ENCODE results near the gene SNRPD3.
A peak's percentile ranks its signal among the peaks of the same experiment; 100 is the strongest.
"Not testable (repeated sequence)": the region's sequence is repeated elsewhere in the genome, so short reads cannot be mapped to it uniquely, and the experiment has no call there.

Gene SNRPD3

DNA sequence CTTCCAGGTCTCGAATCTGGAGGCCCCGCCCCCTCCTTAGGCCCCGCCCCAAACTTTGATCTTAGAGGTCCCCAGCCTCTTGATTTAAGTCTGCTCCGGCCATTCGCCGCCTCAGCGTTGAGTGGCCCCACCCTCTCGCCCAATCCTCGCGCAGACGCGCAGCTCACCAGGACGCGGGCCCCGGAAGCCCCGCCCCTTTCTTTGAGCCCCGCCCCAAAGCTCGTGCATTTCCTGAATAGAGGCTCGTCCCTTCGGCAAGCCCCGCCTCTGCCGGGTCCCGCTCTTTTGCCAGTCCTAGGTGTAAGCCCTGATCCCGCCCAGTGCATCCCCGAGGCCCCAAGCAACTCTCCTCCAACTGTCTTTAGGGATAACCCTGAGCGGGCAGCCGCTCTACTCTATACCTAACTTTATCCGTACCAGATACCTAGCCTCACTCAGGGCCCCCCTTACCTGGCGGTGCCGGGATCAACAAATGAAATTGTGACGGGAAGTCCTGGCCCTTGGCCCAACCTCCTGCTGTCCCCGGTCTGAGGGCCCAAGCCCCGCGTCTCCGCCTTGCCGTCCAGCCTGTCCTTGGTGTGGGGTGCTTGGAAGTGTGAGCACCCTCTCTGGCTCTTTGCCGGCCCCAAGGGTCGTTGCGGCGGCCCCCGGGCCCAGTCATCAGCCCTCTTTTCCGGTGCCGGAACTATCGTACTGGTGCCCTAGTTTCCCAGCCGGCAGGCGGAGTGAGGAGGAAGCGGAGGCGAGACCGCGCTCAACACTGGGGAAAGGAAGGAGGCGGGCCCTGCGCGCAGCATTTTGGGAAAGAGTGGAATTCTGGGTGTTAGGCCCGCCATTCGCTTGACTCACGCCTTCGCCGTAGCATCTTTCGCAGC, at the start of gene SNRPD3:
TSS of gene SNRPD3 (plus strand) at position 835 of the 875 bp plus-strand sequence. CDS start 1,676 bp downstream, outside the sequence.
- DNase-seq (ENCODE audit: low read depth), result peak; percentile 100

DNA sequence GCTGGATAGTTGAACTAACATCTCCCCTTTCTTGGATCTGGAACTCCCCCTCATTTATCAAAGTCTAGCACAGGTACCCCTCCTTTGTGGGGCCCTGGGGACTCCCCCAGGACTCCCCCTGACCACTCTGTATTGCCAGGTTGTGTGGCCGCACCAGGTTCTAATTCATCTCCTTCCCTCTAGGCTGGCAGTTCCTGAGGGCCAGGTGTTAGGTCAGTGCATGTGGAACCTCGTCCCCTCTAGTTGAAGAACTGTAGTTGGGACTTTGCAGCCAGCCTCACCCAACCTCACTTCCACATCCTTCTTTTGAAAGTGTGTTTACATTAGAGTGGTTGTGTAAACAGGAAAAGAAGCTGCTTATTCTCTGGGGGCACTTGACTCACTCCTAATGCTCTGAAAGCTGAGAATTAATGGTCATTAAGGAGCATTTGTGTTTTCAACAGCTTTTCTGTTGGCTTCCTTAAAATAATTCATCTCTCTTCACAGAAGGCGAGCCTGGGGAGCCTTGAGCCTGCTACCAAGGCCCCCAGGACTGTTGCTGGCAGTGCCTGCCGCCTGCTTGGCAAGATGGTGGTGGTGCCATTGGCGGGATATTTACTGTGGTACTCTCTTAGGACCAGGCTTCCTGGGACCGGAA, 48.9 kb upstream of the SNRPD3 start:
- DNase-seq (ENCODE audit: low read depth), result no peak

DNA sequence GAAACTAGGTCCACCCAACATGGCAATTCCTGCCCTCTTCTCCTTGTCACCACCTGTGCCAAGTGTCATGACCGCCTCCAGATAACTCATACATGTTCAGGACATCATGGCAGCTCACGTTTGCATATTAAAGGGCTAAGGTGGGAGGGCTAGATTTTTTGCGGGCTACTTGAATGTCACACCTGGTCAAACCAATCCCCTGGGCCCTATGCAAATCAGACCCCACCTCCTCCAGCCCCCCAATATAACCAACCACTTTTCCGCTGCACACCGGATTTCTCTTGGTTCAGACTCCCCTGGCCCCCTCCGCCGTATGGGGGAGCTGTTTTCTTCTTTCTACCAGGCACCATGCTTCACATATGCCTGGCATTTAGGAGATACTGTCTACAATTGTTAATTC, 48.1 kb upstream of the SNRPD3 start:
- no peak for DNase-seq (ENCODE audit: low read depth)

- no peak for DNase-seq (ENCODE audit: low read depth)
These were observed 44.9 kb upstream of the SNRPD3 start for GRCh38 chr22:24510637-24511625.

GRCh38 chr22:24512043-24512442, 43.8 kb upstream of the SNRPD3 start:
- no peak for DNase-seq (ENCODE audit: low read depth)

- no peak for DNase-seq (ENCODE audit: low read depth)
These were observed 42.2 kb upstream of the SNRPD3 start for GRCh38 chr22:24513378-24514240.

- no peak for DNase-seq (ENCODE audit: low read depth)
These were observed 41.4 kb upstream of the SNRPD3 start for GRCh38 chr22:24514241-24515026.

DNA sequence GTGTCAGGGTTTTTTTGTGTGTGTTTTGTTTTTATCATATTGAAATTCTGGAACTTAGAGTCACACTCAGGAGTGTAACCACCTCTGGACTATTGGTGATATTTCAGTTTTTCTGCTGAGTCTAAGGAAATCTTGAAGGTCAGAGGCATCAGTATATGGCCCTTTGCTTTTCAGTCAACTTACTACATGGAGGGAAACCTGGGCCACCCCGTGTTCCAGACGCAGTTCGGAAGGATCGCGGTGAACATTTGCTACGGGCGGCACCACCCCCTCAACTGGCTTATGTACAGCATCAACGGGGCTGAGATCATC, 40.8 kb upstream of the SNRPD3 start:
- DNase-seq (ENCODE audit: low read depth), result no peak

DNA sequence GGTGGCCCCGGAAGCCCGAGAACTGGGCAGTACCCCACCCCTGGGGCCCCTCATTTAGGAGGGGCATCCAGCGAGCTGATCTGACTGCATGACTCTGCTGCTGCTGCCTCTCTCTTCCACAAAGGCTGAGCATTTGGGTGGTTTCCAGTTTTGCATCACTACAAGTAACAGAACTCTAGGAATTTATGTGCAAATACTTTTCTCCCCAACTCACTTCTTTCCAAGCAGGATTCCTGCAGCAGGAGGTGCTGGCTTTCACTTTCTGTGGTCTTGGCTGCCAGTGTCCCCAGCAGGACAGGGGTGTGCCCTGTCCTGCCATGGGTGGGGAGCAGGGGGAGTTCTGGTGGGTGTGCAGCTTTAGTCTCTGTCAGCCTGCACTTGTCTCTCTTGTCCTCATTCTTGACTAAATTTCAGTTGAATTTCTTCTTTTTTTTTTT, 39.5 kb upstream of the SNRPD3 start:
- DNase-seq (ENCODE audit: low read depth), result no peak

- no peak for DNase-seq (ENCODE audit: low read depth)
These were observed 38.4 kb upstream of the SNRPD3 start for GRCh38 chr22:24517446-24517845.

- DNase-seq (ENCODE audit: low read depth), result no peak
These were observed 37.6 kb upstream of the SNRPD3 start for GRCh38 chr22:24518228-24518627.

GRCh38 chr22:24518771-24519485, 36.9 kb upstream of the SNRPD3 start:
- DNase-seq (ENCODE audit: low read depth), result no peak

GRCh38 chr22:24519496-24519895, 36.3 kb upstream of the SNRPD3 start:
- DNase-seq (ENCODE audit: low read depth), result no peak

DNA sequence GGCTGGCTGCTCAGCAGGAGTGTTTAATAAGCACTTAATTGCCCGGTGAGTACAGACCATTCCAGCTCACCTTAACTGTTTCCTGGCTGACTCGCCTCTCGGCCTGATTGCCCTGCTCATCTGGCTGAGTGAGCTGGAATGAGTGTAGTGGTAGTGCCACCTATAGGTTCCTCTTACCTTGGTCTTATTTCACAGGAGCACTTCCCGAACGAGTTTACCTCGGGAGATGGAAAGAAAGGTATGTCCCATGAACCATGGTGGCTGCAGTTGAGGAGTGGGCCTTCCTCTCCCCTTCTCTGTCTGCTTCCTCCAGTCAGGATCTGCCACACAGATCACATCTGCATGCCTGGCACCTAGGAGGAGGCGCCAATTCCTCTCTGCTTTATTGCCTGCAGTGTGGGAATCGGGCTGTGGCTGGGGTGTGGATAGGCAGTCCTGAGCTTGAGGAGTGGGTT, 34.0 kb upstream of the SNRPD3 start:
- DNase-seq (ENCODE audit: low read depth), result no peak

DNA sequence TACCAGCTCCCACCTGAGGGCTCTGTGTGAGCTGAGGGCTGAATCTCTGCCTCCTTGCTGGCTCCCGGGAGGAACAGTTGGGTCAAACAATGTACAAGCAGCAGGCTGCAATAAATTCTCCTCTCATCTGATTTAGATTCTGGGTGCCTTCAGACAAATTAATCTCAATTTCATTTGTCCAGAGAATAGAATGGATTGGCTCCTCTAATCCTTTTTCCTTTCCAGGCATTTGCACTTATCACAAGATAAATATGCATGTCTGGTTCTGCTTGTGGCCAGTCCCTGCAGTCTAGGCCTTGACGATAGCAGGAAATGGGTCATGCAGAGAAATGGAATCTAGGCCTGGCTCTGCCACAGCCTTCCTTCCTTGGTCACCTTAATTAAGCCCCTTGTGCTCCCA, 31.9 kb upstream of the SNRPD3 start:
- DNase-seq (ENCODE audit: low read depth), result no peak

DNA sequence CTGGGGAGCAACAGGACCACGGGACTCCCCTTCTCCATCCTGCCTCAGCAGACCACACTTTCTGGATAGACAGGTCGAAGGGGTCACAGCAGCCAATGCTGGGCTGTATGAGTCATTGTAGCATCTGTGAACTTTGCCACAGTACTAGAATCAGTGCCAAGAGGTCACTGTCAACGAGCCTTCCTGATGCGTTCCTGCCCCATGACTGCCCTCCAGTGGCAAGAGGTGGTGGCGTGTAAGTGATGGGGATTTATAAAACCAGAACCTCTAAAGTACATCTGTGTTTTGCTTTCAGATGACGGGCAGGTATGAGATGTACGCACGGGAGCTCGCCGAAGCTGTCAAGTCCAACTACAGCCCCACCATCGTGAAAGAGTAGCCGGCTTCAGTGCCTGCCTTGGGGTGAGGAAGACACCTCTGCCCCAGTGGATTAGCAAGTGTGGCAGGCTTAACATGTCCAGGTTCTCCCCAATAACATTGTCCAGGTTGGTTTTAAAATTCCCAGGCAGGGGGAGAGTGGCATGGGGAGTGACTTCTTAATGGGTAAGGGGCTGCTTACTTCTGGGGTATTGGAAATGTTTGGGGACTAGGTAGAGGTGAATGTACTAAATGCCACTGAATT, 30.3 kb upstream of the SNRPD3 start:
- DNase-seq (ENCODE audit: low read depth), result peak; percentile 58

DNA sequence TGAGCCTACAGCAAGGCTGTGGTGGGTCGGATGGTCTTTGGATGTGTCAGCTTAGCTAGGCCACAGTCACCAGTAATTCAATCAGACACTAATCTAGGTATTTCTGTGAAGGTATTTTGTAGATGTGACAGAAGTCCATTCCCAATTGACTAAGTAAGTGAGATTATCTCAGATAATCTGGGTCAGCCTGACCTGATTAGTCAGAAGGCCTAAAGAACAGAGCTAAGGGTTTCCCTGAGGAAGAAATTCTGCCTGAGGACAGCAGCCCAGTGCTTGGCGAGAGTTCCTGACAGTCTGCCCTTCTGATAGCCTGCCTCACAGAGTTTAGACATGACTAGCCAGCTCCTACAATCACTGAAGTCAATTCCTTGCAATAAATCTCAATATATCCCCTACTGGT, 29.6 kb upstream of the SNRPD3 start:
- DNase-seq (ENCODE audit: low read depth), result no peak

DNA sequence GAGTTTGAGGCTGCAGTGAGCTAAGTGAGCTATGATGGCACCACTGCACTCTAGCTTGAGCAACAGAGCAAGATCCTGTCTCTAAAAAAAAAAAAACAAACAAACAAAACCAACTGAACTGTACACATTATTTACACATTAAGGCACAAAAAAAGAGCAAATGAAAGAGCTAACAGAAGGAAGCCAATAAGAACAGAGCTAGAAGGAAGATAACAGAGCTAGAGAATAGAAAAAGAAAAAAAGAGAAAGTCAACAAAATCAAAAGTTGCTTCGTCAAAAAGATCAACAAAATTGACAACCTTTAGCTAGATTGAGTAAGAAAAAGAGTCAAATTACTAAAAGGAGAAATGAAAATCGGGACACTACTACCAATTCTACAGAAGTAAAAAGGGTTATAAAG, 25.9 kb upstream of the SNRPD3 start:
- DNase-seq (ENCODE audit: low read depth), result no peak

GRCh38 chr22:24530968-24531367, 24.8 kb upstream of the SNRPD3 start:
- DNase-seq (ENCODE audit: low read depth), result not testable (repeated sequence)

All from activated T-helper 9 cell treated with anti-CD3 and anti-CD28 coated beads, Interleukin-2, amount 50 U/mL, for 16 hours (primary cell).